ENCODE measurements around the gene USP40. TPM values are rescaled to one million over a fixed set of nuclear protein-coding genes. Genes with fewer than 3 reads are reported as not detected.

The USP40 gene
- total RNA-seq, 2 donors from 2014 or later = 11.6 to 12.5 TPM

DNA sequence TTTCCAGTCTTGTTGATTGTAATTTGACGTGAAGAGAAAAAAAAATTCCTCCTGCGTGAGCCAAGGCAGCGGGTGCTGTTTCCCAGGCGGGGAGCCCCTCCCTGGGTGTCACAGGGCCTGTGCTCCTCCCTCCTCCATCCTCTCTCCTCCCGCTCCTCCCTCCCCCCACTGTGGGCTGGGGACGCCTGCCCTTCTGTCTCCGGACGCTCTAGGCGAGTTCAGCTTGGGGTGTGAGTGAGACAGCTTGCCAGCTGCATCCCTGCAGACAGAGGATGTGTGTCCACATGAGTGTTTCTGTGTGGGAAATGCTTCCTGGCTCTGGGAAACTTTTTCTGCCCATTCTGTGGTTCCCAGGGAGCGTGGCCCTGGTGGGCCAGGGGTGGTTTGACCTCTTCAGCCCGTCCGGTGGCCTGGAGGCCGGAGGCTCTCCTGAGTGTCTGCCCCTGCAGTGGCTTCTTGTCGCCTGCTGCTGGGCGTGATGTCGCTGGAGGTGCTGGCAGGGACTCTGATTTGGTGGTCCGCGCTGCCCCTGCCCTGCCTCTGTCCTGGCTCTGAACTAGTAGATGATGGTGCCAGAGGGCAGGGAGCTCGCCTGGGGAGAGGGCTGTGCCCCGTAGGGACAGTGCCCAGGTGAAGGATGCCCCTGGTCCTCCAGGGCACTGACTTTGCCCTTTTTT lies 96.4 kb downstream of the USP40 start:
- Histone ChIP-seq H3K9me3 (no peaks in the 10 kb centered on the region), H3K4me1 (peaks cover 0 to 17% of the 10 kb centered on the region in 2 donors), H3K4me3 (no peak overlapping the region), H3K27me3 (no peaks in the 10 kb centered on the region), H3K36me3 (peaks cover 50% of the 10 kb centered on the region), H3K27ac (peak overlapping the region; percentile 59 to 71)
- DNase-seq (ENCODE audit: low spot score) = no peak
- TF ChIP-seq, protein P1, sequence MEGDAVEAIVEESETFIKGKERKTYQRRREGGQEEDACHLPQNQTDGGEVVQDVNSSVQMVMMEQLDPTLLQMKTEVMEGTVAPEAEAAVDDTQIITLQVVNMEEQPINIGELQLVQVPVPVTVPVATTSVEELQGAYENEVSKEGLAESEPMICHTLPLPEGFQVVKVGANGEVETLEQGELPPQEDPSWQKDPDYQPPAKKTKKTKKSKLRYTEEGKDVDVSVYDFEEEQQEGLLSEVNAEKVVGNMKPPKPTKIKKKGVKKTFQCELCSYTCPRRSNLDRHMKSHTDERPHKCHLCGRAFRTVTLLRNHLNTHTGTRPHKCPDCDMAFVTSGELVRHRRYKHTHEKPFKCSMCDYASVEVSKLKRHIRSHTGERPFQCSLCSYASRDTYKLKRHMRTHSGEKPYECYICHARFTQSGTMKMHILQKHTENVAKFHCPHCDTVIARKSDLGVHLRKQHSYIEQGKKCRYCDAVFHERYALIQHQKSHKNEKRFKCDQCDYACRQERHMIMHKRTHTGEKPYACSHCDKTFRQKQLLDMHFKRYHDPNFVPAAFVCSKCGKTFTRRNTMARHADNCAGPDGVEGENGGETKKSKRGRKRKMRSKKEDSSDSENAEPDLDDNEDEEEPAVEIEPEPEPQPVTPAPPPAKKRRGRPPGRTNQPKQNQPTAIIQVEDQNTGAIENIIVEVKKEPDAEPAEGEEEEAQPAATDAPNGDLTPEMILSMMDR (IDR thresholded peaks at IDR 0.05) = no peak

DNA sequence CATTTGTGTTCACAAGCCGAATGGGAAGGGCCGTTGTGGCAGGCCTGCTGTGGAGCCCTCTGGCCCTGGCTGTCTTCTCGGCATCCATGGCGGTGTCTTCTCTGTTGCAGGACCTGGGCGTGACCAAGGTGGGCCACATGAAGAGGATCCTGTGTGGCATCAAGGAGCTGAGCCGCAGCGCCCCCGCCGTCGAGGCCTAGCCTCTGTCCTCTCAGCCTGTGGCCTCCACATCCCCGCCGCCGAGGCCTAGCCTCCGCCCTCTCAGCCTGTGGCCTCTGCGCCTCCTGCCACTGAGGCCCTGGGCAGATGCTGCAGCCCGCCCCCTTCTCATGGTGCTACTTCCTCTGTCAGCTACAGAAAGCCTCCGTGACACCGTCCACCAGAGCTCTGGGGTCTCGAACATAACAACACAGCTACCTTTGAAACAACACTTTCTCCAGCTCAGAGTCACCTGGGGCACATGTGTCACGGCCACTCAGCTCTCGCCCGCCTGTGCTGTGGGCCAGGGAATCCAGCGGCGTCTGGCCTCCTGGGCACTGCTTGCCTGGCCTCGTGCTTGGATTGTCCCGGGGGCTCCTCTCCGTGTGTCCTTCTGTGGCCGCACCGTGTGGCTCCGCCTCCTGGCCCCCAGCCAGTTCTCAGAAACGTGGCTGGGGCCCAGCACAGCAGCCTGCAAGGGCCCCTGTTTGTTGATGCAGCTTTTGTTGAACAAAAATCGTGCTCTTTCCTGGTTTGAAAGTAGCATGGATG lies 97.1 kb downstream of the USP40 start:
- TF ChIP-seq, protein P1 (IDR thresholded peaks at IDR 0.05) = no peak
- H3K27ac ChIP-seq = peak overlapping the region; percentile 59 to 71
- DNase-seq (ENCODE audit: low spot score) = no peak
- peaks cover 57% of the 10 kb centered on the region for H3K36me3 ChIP-seq
- H3K27me3 ChIP-seq = no peaks in the 10 kb centered on the region
- H3K4me1 ChIP-seq = peaks cover 0 to 17% of the 10 kb centered on the region in 2 donors
- no peaks in the 10 kb centered on the region for H3K9me3 ChIP-seq
- H3K4me3 ChIP-seq = no peak overlapping the region

DNA sequence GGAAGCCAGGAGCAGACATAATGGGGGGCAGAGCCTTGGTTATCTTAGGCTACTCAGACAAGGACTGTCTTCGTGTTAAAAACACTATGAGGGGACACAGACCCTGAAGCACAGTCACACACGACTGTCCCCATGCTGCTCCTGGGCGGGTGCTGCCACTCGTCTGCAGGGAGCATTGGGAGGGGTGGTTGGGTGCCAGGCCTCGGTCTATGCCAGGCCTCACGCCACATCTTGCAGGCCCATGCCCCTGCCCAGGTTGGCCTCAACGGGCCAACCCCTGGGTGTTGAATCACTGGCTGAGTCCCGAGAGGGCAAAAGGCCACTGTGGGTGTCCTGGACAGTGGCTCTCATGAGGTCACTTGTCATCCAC lies 97.9 kb downstream of the USP40 start:
- Histone ChIP-seq H3K36me3 (peaks cover 64% of the 10 kb centered on the region), H3K4me3 (no peak overlapping the region), H3K4me1 (peaks cover 0 to 17% of the 10 kb centered on the region in 2 donors), H3K9me3 (no peaks in the 10 kb centered on the region), H3K27me3 (no peaks in the 10 kb centered on the region), H3K27ac (peak overlapping the region in 1 of 2 donors; percentile 71)
- TF ChIP-seq, protein P1 (IDR thresholded peaks at IDR 0.05) = no peak
- no peak for DNase-seq (ENCODE audit: low spot score)

DNA sequence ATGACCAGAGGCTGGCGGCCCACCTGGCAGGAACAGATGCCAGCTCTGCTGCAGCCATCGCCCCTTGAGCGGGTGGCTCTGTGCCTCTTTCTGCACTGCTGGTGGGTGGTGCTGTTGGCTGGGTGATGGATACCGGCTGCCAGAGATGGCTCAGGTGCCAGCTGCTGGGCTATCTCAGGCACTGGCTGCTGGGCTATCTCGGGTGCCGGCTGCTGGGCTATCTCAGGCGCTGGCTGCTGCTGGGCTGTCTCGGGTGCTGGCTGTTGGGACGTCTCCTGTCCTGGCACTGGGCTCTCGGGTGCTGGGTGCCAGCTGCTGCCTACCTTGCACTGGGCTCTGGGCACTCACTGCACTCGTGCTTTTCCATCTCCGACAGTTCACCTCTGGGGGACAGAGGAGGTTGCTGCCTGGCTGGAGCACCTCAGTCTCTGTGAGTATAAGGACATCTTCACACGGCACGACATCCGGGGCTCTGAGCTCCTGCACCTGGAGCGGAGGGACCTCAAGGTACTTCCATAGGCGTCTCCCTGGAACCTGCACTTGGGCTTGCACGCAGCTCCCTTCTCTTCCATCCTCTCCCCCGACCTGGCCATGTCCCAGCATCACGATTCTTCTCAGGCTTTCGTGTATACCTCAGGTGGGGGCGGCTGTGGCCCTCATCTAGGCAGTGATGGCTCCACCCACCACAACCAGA lies 98.4 kb downstream of the USP40 start:
- Histone ChIP-seq H3K27ac (no peak overlapping the region), H3K36me3 (peaks cover 67% of the 10 kb centered on the region), H3K4me1 (peaks cover 0 to 17% of the 10 kb centered on the region in 2 donors), H3K9me3 (no peaks in the 10 kb centered on the region), H3K4me3 (no peak overlapping the region), H3K27me3 (no peaks in the 10 kb centered on the region)
- TF ChIP-seq, protein P1 (IDR thresholded peaks at IDR 0.05) = no peak
- no peak for DNase-seq (ENCODE audit: low spot score)

- Histone ChIP-seq H3K4me1 (peaks cover 0 to 17% of the 10 kb centered on the region in 2 donors), H3K4me3 (no peak overlapping the region), H3K9me3 (no peaks in the 10 kb centered on the region), H3K27me3 (no peaks in the 10 kb centered on the region), H3K27ac (no peak overlapping the region), H3K36me3 (peaks cover 70% of the 10 kb centered on the region)
- no peak for DNase-seq (ENCODE audit: low spot score)
- TF ChIP-seq, protein P1 (IDR thresholded peaks at IDR 0.05) = no peak
Observed at GRCh38 chr2:233466991-233467603, 99.5 kb downstream of the USP40 start.

Data from right atrium auricular region (tissue), 2 donors.